Heart left ventricle (tissue), 13 donors: ENCODE results near the gene SDR42E2.

ENCODE experiments used
- POLR2A ChIP-seq, 2 donors: fragments of 450-650 bp; IDR thresholded peaks; one replicate each; pipeline ENCODE4 v1.6.1; 2017; ENCODE audit warnings: antibody characterized with exemption in 2 of 2, mild to moderate bottlenecking in 2 of 2, moderate library complexity in 2 of 2
- TF ChIP-seq, protein P1 (sequence below), 12 donors: fragments of 200-600 bp; sonication (generic) in 4 of 12; IDR thresholded peaks; one replicate each; pipeline versions ENCODE4 v1.5.0 to v1.8.0; 2018 to 2022; ENCODE audit warnings: antibody characterized with exemption in 12 of 12, mild to moderate bottlenecking in 5 of 12
- donor health status: ischemic (EF 13 %, LVEDD 7.1; RV severe dilation, severe dysfunction).
- donor health status: DM: no; HTN: yes; CAD: no.
- donor health status: DM: no; HTN: no; CAD: no.
- donor health status: ischemic (EF 25% LVEDD 6.9; RV normal size, moderate dysfunction).
- donor health status: ischemic (EF 25% LVEDD 5.7; RV mildly dilated, moderate dysfunction).
- donor health status: ischemic (EF 35%, LVEDD 5.7; RV mildly dilated, moderate dysfunction).
- donor health status: nonischemic (EF 11% LVEDD 7.7; RV severe dilation, severe dysfunction).
- donor health status: DM: yes; HTN: yes; CAD: no.
- donor health status: PGD.
- donor health status: ischemic (EF 29% LVEDD 5.4; RV normal size, mild dysfunction).
- donor health status: nonischemic (EF 23%, LVEDD 6.1; RV moderate dilation, normal function).

DNA sequence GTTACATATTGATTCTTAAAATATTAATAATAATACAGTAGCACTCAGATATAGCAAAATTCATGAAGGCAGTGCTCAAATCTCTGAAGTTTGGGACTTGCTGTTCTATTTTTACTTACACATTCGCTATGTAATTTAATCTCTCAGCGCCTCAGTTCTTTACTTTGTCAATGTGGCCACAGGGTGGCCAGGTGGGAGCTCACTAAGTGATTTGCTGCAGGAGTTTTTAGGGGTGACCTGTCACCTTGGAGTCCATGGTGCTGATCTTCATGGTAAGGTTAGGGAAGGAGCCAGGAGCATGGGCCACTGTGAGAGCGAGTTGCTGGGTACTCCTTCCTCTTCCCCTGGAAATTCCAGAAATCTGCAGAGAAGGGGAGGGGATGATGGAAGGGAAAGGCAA lies 41.9 kb upstream of the SDR42E2 start:
- TF ChIP-seq, protein P1, sequence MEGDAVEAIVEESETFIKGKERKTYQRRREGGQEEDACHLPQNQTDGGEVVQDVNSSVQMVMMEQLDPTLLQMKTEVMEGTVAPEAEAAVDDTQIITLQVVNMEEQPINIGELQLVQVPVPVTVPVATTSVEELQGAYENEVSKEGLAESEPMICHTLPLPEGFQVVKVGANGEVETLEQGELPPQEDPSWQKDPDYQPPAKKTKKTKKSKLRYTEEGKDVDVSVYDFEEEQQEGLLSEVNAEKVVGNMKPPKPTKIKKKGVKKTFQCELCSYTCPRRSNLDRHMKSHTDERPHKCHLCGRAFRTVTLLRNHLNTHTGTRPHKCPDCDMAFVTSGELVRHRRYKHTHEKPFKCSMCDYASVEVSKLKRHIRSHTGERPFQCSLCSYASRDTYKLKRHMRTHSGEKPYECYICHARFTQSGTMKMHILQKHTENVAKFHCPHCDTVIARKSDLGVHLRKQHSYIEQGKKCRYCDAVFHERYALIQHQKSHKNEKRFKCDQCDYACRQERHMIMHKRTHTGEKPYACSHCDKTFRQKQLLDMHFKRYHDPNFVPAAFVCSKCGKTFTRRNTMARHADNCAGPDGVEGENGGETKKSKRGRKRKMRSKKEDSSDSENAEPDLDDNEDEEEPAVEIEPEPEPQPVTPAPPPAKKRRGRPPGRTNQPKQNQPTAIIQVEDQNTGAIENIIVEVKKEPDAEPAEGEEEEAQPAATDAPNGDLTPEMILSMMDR (IDR thresholded peaks at IDR 0.05) = no peak
- no peak for TF ChIP-seq POLR2A (IDR thresholded peaks at IDR 0.05)
